Mesothelial cell of epicardium (in vitro differentiated cells): ENCODE results near the gene AUTS2. TPM values are rescaled to one million over a fixed set of nuclear protein-coding genes. Genes with fewer than 3 reads are reported as not detected.

Source experiments
- DNase-seq, 2 experiments: peaks; one replicate each; pipeline ENCODE4 v3.0.0; 2021; ENCODE audit warnings: low spot score in 2 of 2; ENCODE audit not compliant: unreplicated experiment in 2 of 2
- H3K27ac Mint-ChIP-seq: 2 replicates; pipeline ENCODE4 v1.8.0; 2021; ENCODE audit warnings: mixed read lengths
- H3K27me3 Mint-ChIP-seq: 2 replicates; pipeline ENCODE4 v1.8.0; 2021; ENCODE audit warnings: low read depth, mixed read lengths
- H3K36me3 Mint-ChIP-seq: 2 replicates; pipeline ENCODE4 v1.8.0; 2021; ENCODE audit warnings: mixed read lengths
- H3K4me1 Mint-ChIP-seq: 2 replicates; pipeline ENCODE4 v1.8.0; 2021; ENCODE audit warnings: mixed read lengths
- H3K4me3 Mint-ChIP-seq: 2 replicates; pipeline ENCODE4 v1.8.0; 2021; ENCODE audit warnings: mild to moderate bottlenecking, moderate library complexity, mixed read lengths
- H3K9me3 Mint-ChIP-seq: 2 replicates; pipeline ENCODE4 v1.8.0; 2021; ENCODE audit warnings: mixed read lengths
- total RNA-seq: library from RNA; stranded (reverse); gene quantifications from 3 replicates; pipeline ENCODE4 v1.2.1, GENCODE V29; 2021
- TF ChIP-seq, protein P1 (sequence below): fragments of 200-600 bp; sonication (generic); IDR thresholded peaks from one replicate; pipeline ENCODE4 v1.5.0; 2021; ENCODE audit warnings: antibody characterized with exemption; ENCODE audit not compliant: unreplicated experiment

AUTS2 gene
- total RNA-seq, 1 donor from 2014 or later: 135 TPM

DNA sequence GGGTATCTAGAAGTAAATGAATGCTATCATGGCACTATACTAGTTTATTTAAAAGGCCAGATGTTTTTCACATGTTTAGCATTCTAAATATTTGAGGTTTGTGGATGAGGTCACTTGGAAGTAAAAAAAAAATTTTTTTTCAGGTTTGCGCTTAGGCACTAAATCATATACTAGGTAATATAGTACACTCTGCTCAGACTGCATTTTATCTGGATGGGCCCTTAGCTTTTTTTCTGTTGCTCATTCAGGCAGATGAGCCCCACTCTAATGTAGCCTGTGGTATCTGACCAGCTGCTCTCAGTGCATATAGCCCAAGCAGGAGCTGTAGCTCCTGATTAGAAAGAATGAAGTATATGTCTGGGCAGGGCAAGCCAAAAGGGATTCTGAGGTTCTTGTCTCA lies 210.1 kb downstream of the AUTS2 start:
- H3K4me1 Mint-ChIP-seq: peaks cover 44% of the 10 kb centered on the region

DNA sequence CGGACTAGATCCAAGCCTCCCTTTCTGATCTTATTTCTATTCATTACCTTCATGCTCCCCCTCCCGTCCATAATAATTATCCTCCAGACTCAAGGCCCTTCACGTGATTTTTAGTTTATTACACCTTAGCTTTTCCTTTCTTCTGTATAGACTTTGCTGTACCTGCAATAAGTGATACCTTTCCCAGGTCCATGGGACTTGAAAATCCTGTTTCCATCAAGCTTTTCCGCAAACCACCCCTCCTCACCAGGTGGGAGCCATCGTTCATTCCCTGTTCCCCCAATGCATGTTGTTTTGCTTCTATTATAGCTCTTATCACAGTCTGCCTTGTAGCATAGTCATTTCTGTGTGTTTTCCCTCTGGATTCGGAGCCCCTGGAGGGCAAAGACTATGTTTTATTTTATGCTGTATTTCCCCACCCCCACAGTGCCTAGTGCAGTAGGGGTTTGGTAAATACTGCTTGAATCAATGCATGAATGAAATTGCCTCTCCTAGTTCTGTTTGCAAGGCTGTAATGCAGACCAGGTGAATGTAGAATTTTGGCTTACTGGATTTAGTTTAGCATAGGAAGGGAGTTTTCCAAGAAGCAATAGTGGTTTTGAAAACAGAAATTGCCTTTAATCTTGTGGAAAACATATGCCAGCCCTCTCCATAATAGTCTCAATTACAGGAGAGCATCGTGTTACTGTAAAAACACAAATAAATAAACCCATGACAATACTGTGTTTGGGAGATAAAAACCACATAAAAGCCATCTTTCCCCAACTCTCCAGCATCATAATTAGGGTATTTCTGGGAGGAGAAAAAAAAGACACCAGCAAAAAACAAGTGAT lies 213.4 kb downstream of the AUTS2 start:
- Mint-ChIP-seq H3K27ac (peak overlapping the region; percentile 52), H3K4me1 (peaks cover 56% of the 10 kb centered on the region), H3K36me3 (peaks cover 4% of the 10 kb centered on the region), H3K4me3 (no peak overlapping the region), H3K9me3 (peaks cover 3% of the 10 kb centered on the region), H3K27me3 (no peaks in the 10 kb centered on the region)
- TF ChIP-seq, protein P1, sequence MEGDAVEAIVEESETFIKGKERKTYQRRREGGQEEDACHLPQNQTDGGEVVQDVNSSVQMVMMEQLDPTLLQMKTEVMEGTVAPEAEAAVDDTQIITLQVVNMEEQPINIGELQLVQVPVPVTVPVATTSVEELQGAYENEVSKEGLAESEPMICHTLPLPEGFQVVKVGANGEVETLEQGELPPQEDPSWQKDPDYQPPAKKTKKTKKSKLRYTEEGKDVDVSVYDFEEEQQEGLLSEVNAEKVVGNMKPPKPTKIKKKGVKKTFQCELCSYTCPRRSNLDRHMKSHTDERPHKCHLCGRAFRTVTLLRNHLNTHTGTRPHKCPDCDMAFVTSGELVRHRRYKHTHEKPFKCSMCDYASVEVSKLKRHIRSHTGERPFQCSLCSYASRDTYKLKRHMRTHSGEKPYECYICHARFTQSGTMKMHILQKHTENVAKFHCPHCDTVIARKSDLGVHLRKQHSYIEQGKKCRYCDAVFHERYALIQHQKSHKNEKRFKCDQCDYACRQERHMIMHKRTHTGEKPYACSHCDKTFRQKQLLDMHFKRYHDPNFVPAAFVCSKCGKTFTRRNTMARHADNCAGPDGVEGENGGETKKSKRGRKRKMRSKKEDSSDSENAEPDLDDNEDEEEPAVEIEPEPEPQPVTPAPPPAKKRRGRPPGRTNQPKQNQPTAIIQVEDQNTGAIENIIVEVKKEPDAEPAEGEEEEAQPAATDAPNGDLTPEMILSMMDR: no peak
- no peak for DNase-seq

More for the DNA sequence above, 210.1 kb downstream of the AUTS2 start:
- no peak overlapping the region for H3K27ac Mint-ChIP-seq
- TF ChIP-seq, protein P1: no peak
- H3K4me3 Mint-ChIP-seq: no peak overlapping the region
- no peak for DNase-seq
- H3K9me3 Mint-ChIP-seq: peaks cover 3% of the 10 kb centered on the region
- H3K27me3 Mint-ChIP-seq: no peaks in the 10 kb centered on the region
- H3K36me3 Mint-ChIP-seq: peaks cover 4% of the 10 kb centered on the region

DNA sequence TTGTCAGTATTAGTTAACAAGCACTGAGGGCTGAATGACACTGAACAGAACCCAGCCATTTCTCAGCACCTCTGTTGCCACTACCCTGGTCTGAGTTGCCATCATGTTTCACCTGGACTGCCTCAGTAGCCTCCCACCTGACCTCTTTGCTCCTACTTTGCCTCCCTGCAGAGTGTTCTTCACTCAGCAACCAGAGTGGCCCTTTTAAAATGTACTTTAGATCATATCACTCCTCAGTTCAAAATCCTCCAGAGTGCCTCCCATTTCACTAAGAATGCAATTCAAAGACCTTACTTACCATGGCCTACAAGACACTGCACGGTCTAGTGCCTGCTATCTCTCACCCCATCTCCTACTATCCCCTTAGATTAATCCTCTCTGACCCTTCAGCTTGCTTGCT lies 214.5 kb downstream of the AUTS2 start:
- TF ChIP-seq, protein P1: no peak
- no peak overlapping the region for H3K4me3 Mint-ChIP-seq
- DNase-seq: no peak
- no peaks in the 10 kb centered on the region for H3K27me3 Mint-ChIP-seq
- peaks cover 63% of the 10 kb centered on the region for H3K4me1 Mint-ChIP-seq
- no peaks in the 10 kb centered on the region for H3K36me3 Mint-ChIP-seq
- H3K9me3 Mint-ChIP-seq: no peaks in the 10 kb centered on the region
- H3K27ac Mint-ChIP-seq: no peak overlapping the region

DNA sequence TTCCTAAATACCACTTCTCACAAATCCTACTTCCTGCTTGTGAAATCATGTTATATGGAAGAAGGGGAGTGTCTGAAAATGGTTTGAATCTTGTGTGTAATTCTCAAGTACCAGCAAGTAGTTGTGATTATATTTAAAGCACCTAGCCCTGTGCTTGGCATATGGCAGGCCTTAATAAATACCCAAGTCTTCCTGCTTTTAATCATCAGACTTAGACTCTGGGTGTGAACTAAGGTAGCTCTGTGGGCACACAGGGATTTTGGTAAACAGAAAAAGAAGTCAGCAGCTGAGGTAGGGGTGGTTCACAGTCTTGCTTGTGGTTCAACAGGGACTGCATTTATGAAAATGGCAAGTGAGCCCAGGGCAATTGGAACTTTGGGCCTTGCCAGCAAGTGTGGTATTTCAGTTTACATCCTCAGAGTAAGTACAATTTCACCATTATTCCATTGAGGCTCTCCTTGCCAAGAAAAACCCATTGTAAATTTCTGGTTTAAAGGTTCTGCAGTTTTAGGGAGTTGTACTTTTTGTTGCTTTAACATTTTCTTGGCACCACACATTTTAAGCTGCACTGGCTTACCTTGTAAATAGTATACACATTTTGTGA lies 215.5 kb downstream of the AUTS2 start:
- TF ChIP-seq, protein P1: no peak
- Mint-ChIP-seq H3K27ac (peak overlapping the region; percentile 17), H3K4me1 (peaks cover 73% of the 10 kb centered on the region), H3K9me3 (no peaks in the 10 kb centered on the region), H3K36me3 (no peaks in the 10 kb centered on the region), H3K27me3 (no peaks in the 10 kb centered on the region), H3K4me3 (no peak overlapping the region)
- DNase-seq: no peak

DNA sequence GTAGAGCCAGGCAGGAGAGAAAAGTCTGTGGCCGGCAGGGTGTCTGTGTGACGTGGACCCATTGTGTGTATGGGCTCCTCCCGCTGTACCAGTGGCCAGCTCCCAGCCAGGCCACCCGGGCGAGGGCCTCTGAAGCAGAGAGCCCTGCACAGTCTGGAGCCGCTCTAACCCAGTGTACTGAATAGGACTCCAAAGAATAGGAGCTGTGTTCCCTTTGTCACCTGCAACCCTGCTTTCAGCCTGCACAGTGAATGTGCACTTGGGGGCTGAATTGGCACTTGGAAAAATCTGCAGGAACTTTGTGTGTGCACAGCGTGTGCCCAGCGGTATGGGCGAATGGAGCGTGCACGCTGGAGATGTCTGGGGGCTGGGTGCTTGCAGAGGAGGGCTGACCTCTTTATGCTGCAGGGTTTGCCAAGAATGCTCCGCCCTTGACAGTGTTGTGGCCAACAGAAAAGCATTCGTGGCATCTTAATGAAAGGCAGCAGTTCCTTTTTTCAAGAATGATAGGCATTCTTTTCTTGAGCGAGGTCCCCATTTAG lies 216.2 kb downstream of the AUTS2 start:
- no peak for DNase-seq
- Mint-ChIP-seq H3K9me3 (no peaks in the 10 kb centered on the region), H3K4me1 (peaks cover 79% of the 10 kb centered on the region), H3K27me3 (no peaks in the 10 kb centered on the region), H3K4me3 (no peak overlapping the region), H3K27ac (peak overlapping the region; percentile 44), H3K36me3 (no peaks in the 10 kb centered on the region)
- TF ChIP-seq, protein P1: no peak
